Fibroblast of skin of left quadriceps (primary cell): ENCODE measurements around the gene UFD1.

ENCODE experiments used
- DNase-seq, 2 experiments: peaks; one replicate each; pipeline ENCODE4 v3.0.0-alpha.2; 2013; ENCODE audit warnings: low read depth in 2 of 2

The UFD1 gene

GRCh38 chr22:19478901-19479354 is at the start of gene UFD1:
UFD1 (minus strand) TSS chr22:19479193; CDS start chr22:19479085, 108 bp downstream.
- DNase-seq: no peak

- DNase-seq: no peak
These were observed 48.9 kb upstream of the UFD1 start for GRCh38 chr22:19527861-19528417.

GRCh38 chr22:19527321-19527721 is 48.3 kb upstream of the UFD1 start:
- no peak for DNase-seq

GRCh38 chr22:19526702-19527111 is 47.7 kb upstream of the UFD1 start:
- DNase-seq: no peak

- no peak for DNase-seq
These were observed 47.2 kb upstream of the UFD1 start for GRCh38 chr22:19526076-19526701.

- DNase-seq: no peak
These were observed 46.7 kb upstream of the UFD1 start for GRCh38 chr22:19525666-19526065.

- no peak for DNase-seq
These were observed 46.2 kb upstream of the UFD1 start for GRCh38 chr22:19525116-19525660.

GRCh38 chr22:19524170-19525115 is 45.5 kb upstream of the UFD1 start, which contains the start of gene CLDN5:
CLDN5 (minus strand) TSS chr22:19524410; CDS start chr22:19524255, 155 bp downstream.
- DNase-seq: no peak

GRCh38 chr22:19523240-19524169 is 44.5 kb upstream of the UFD1 start:
- no peak for DNase-seq

GRCh38 chr22:19522881-19523239 is 43.9 kb upstream of the UFD1 start:
- no peak for DNase-seq

- DNase-seq: no peak
These were observed 43.3 kb upstream of the UFD1 start for GRCh38 chr22:19522190-19522880.

- no peak for DNase-seq
These were observed 41.7 kb upstream of the UFD1 start for GRCh38 chr22:19520566-19521305.

- DNase-seq: no peak
These were observed 41.0 kb upstream of the UFD1 start for GRCh38 chr22:19520007-19520406.

GRCh38 chr22:19519041-19519926 is 40.3 kb upstream of the UFD1 start:
- DNase-seq: no peak

- no peak for DNase-seq
These were observed 39.6 kb upstream of the UFD1 start for GRCh38 chr22:19518635-19519034.

- no peak for DNase-seq
These were observed 39.1 kb upstream of the UFD1 start for GRCh38 chr22:19517919-19518611.

- DNase-seq: no peak
These were observed 38.1 kb upstream of the UFD1 start for GRCh38 chr22:19517171-19517500.
